Measurements from ENCODE around the gene CCNA2. TPM values are rescaled to one million over a fixed set of nuclear protein-coding genes. Genes with fewer than 3 reads are reported as not detected.

CCNA2 gene
- total RNA-seq, 1 experiment from 2014 or later, result 59.1 TPM

- H3K4me2 ChIP-seq (ENCODE audit: low read length), result no peak overlapping the region
- BruUV-seq (replicated peaks), result no TSS peak
- no peaks in the 10 kb centered on the region for H3K27me3 ChIP-seq (ENCODE audit: low read length)
- TF ChIP-seq EZH2phosphoT487 (IDR thresholded peaks at IDR 0.05; ENCODE audit: borderline replicate concordance, low read length) (no peak), CTCF (conservative IDR thresholded peaks at IDR 0.05; ENCODE audit: low read depth, low read length) (no peak), EZH2 (IDR thresholded peaks at IDR 0.05; ENCODE audit: low read length, unreplicated experiment) (no peak)
- H3F3A ChIP-seq (ENCODE audit: low read length, unreplicated experiment), result no peaks in the 10 kb centered on the region
- no peaks in the 10 kb centered on the region for H3K79me2 ChIP-seq (ENCODE audit: low read length)
- H3K4me3 ChIP-seq (ENCODE audit: low read length), result no peak overlapping the region
- no peak for ATAC-seq
- no peak overlapping the region for H3K9ac ChIP-seq (ENCODE audit: low read length)
- H3K9me3 ChIP-seq (ENCODE audit: low read length), result no peaks in the 10 kb centered on the region
- H3K4me1 ChIP-seq (ENCODE audit: insufficient read depth, low read length), result no peaks in the 10 kb centered on the region
- no peak overlapping the region for H3K27ac ChIP-seq (ENCODE audit: low read length)
- intact Hi-C loops (cut with micrococcal nuclease), result no loop called here
- ChIA-PET CTCF (no interaction called here), POLR2A (ENCODE audit: unreplicated experiment) (no interaction called here)
- no peaks in the 10 kb centered on the region for H3K9me2 ChIP-seq (replicated peaks; ENCODE audit: low read length)
- peaks cover 29% of the 10 kb centered on the region for H3K36me3 ChIP-seq (ENCODE audit: low read depth, low read length)
- no peak overlapping the region for H2AFZ ChIP-seq (ENCODE audit: low read length)
- no peaks in the 10 kb centered on the region for H4K20me1 ChIP-seq (ENCODE audit: low read length)
- no peak for DNase-seq
These were observed 12.6 kb downstream of the CCNA2 start for GRCh38 chr4:121811122-121811521.

DNA sequence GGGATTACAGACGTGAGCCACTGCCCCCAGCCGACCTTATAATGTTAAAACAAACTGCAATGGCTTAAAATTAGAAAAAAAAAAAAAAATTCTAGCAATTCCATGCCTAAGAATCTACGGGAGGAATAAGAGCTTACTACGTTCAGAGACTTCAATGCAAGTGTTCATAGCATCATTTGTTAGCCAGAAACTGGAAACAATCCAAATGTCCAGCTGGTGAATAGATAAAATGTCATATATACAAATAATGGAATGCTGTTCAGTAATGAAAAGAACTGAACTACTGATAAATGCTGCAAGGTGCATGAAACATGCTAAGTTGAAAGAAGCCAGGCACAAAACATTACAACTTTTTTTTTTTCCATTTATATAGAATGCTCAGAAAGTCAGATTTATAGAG, 17.3 kb downstream of the CCNA2 start:
- no peaks in the 10 kb centered on the region for H4K20me1 ChIP-seq (ENCODE audit: low read length)
- ChIA-PET POLR2A (ENCODE audit: unreplicated experiment) (no interaction called here), CTCF (no interaction called here)
- no peak overlapping the region for H3K4me3 ChIP-seq (ENCODE audit: low read length)
- H3K9me3 ChIP-seq (ENCODE audit: low read length), result no peaks in the 10 kb centered on the region
- TF ChIP-seq EZH2phosphoT487 (IDR thresholded peaks at IDR 0.05; ENCODE audit: borderline replicate concordance, low read length) (no peak), CTCF (conservative IDR thresholded peaks at IDR 0.05; ENCODE audit: low read depth, low read length) (no peak), EZH2 (IDR thresholded peaks at IDR 0.05; ENCODE audit: low read length, unreplicated experiment) (no peak)
- peaks cover 24% of the 10 kb centered on the region for H3K36me3 ChIP-seq (ENCODE audit: low read depth, low read length)
- no peak for ATAC-seq
- intact Hi-C loops (cut with micrococcal nuclease), result no loop called here
- no peak overlapping the region for H2AFZ ChIP-seq (ENCODE audit: low read length)
- H3K4me1 ChIP-seq (ENCODE audit: insufficient read depth, low read length), result peaks cover 14% of the 10 kb centered on the region
- BruUV-seq (replicated peaks), result no TSS peak
- no peak overlapping the region for H3K27ac ChIP-seq (ENCODE audit: low read length)
- no peak for DNase-seq
- no peaks in the 10 kb centered on the region for H3F3A ChIP-seq (ENCODE audit: low read length, unreplicated experiment)
- H3K4me2 ChIP-seq (ENCODE audit: low read length), result no peak overlapping the region
- H3K27me3 ChIP-seq (ENCODE audit: low read length), result no peaks in the 10 kb centered on the region
- no peaks in the 10 kb centered on the region for H3K9me2 ChIP-seq (replicated peaks; ENCODE audit: low read length)
- H3K9ac ChIP-seq (ENCODE audit: low read length), result no peak overlapping the region
- peaks cover 24% of the 10 kb centered on the region for H3K79me2 ChIP-seq (ENCODE audit: low read length)

DNA sequence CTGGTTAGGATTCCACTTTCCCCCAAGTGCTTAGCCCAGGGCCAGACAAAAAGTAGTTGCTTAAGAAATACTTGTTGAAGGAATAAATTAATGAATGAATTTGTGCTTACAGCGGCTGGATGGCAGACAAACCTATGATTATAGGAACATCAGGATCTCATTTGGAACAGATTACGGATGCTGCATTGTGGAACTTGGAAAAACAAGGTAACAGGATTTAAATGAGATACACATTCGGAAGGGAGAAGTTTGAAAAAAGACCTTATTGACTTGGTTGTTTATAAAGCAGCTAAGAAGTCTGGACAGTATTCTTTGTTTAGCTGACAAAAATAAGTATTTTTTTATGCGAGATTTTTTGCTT, 22.0 kb downstream of the CCNA2 start:
- TF ChIP-seq EZH2phosphoT487 (IDR thresholded peaks at IDR 0.05; ENCODE audit: borderline replicate concordance, low read length) (no peak), EZH2 (IDR thresholded peaks at IDR 0.05; ENCODE audit: low read length, unreplicated experiment) (no peak), CTCF (conservative IDR thresholded peaks at IDR 0.05; ENCODE audit: low read depth, low read length) (no peak)
- Histone ChIP-seq H3K4me2 (ENCODE audit: low read length) (peak overlapping the region; percentile 94), H3K9me3 (ENCODE audit: low read length) (no peaks in the 10 kb centered on the region), H3F3A (ENCODE audit: low read length, unreplicated experiment) (no peaks in the 10 kb centered on the region), H3K27me3 (ENCODE audit: low read length) (no peaks in the 10 kb centered on the region), H3K4me1 (ENCODE audit: insufficient read depth, low read length) (peaks cover 19% of the 10 kb centered on the region), H3K79me2 (ENCODE audit: low read length) (peaks cover 27% of the 10 kb centered on the region), H2AFZ (ENCODE audit: low read length) (peak overlapping the region; percentile 85), H3K4me3 (ENCODE audit: low read length) (peak overlapping the region; percentile 84), H3K9ac (ENCODE audit: low read length) (peak overlapping the region; percentile 93), H4K20me1 (ENCODE audit: low read length) (no peaks in the 10 kb centered on the region), H3K36me3 (ENCODE audit: low read depth, low read length) (peaks cover 14% of the 10 kb centered on the region; the same call in 1 of the 2 replicates), H3K27ac (ENCODE audit: low read length) (peak overlapping the region; percentile 27; the same call in 1 of the 2 replicates), H3K9me2 (replicated peaks; ENCODE audit: low read length) (no peaks in the 10 kb centered on the region)
- DNase-seq, result no peak
- ChIA-PET CTCF (interaction anchor here (0.5 kb wide), 1 partner anchor 916 kb away, joined by 3 read pairs; no protein-coding TSS in a partner anchor), POLR2A (ENCODE audit: unreplicated experiment) (interaction anchor here (1.0 kb wide), 1 partner anchor 23 kb away, joined by 5 read pairs; no protein-coding TSS in a partner anchor)
- no peak for ATAC-seq
- intact Hi-C loops (cut with micrococcal nuclease), result loop anchor here (2.0 kb wide), 1 partner anchor 73 kb away; no protein-coding TSS in a partner anchor
- BruUV-seq (replicated peaks), result no TSS peak

Measured in PC-3 (cell line).